GM12891 (cell line): Measurements from ENCODE around the gene CR1.
"Not testable (repeated sequence)": the region's sequence is repeated elsewhere in the genome, so short reads cannot be mapped to it uniquely, and the experiment has no call there.

Experiments used
- DNase-seq: peaks from one replicate; pipeline ENCODE4 v3.0.0; 2011; ENCODE audit warnings: low spot score; ENCODE audit not compliant: insufficient read length
- FAIRE-seq: peaks from 2 replicates; lab custom pipeline; 2011; peaks lifted over from hg19 to GRCh38; lab: Jason Lieb, UNC
- PAX5 ChIP-seq: IDR thresholded peaks from 2 replicates; pipeline ENCODE4 v1.6.1; 2011; ENCODE audit warnings: low read length, moderate library complexity, mild to moderate bottlenecking; ENCODE audit not compliant: insufficient read depth, severe bottlenecking
- POLR2A ChIP-seq: IDR thresholded peaks from 2 replicates; pipeline ENCODE4 v1.6.1; 2011; ENCODE audit warnings: low read depth, low read length, control low read depth
- POLR2AphosphoS5 ChIP-seq: IDR thresholded peaks from 2 replicates; pipeline ENCODE4 v1.6.1; 2011; ENCODE audit warnings: low read depth, low read length, control low read depth
- POU2F2 ChIP-seq: IDR thresholded peaks from 2 replicates; pipeline ENCODE4 v1.6.1; 2011; ENCODE audit warnings: low read depth, mild to moderate bottlenecking, control low read depth, low read length, moderate library complexity
- SPI1 ChIP-seq: IDR thresholded peaks from 2 replicates; pipeline ENCODE4 v1.6.1; 2011; ENCODE audit warnings: low read depth, low read length, control low read depth
- TAF1 ChIP-seq: IDR thresholded peaks from 2 replicates; pipeline ENCODE4 v1.6.1; 2011; ENCODE audit warnings: low read depth, low read length, control low read depth

The CR1 gene

GRCh38 chr1:207463021-207463420 lies 32.9 kb upstream of the CR1 start:
- FAIRE-seq (no peak), DNase-seq (no peak)
- TF ChIP-seq POLR2AphosphoS5 (no peak), PAX5 (no peak), POU2F2 (no peak)

- DNase-seq (no peak), FAIRE-seq (no peak)
- TF ChIP-seq SPI1 (no peak), POU2F2 (no peak), TAF1 (no peak), PAX5 (no peak), POLR2A (no peak)
Measured at GRCh38 chr1:207463571-207463970, 32.4 kb upstream of the CR1 start.

- TF ChIP-seq POLR2A = no peak
- TF ChIP-seq TAF1 = no peak
- TF ChIP-seq POLR2AphosphoS5 = no peak
- TF ChIP-seq POU2F2 = no peak
- TF ChIP-seq SPI1 = no peak
- TF ChIP-seq PAX5 = no peak
- DNase-seq (no peak), FAIRE-seq (no peak)
Measured at GRCh38 chr1:207470927-207471326, 25.0 kb upstream of the CR1 start.

DNA sequence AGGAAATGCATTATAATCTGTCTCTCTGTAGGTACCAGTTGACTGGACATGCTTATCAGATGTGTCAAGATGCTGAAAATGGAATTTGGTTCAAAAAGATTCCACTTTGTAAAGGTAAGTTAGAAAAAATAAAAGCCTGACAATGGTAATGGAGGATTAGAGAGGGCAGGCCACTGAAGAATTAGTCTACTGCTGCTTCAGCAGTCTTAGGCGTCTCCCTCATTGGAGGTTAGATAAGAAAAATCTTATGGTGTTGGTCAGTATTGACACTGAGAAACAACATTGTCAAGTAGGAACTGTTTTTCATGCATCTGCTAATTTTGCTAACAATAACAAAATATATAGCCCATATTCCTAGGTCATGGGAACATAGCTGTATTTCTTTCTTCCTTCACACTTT lies 21.7 kb upstream of the CR1 start:
- DNase-seq = no peak
- no peak for TF ChIP-seq SPI1
- no peak for TF ChIP-seq POLR2A
- FAIRE-seq = no peak

DNA sequence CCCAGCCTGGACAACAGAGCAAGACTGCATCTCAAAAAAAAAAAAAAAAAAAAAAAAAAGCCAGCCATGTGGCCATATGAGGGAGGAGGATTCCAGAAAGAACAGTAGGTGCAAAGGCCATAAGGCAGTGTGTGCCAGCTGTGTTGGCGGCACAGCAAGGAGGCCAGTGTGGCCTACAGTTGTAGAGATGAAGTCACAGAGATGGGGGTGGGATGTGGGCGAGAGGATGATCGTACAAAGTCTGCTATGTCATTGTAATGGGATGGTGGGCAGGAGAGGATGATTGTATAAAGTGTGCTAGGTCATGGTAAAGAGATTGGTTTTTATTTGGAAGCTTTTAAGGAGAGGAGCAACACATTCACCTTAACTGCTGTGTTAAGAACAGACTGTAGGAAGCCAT lies 9.8 kb upstream of the CR1 start:
- TF ChIP-seq PAX5 (no peak), TAF1 (no peak), POLR2A (no peak), SPI1 (no peak), POU2F2 (no peak), POLR2AphosphoS5 (no peak)
- no peak for FAIRE-seq
- DNase-seq = no peak

DNA sequence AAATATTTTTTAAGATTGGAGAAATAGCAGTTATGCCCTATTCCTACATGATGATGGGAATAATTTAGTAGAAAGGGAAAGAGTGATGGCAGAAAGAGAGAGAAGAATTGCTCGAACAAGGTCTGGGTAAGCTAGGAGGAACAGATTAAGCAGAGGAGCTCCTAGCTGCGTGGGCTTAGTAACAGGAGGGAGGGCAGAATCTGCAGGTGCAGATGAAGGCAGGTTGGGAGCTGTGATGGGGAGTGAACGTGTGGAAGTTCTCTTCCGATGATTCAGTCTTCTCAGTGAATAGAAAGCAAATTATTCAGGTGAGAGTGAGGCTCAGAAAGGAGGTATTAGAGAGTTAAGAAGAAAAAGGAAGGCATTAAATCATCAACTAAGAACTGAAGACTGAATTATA lies 8.3 kb upstream of the CR1 start:
- TF ChIP-seq POU2F2 (no peak), POLR2A (no peak), POLR2AphosphoS5 (no peak), TAF1 (no peak)
- FAIRE-seq (no peak), DNase-seq (no peak)

GRCh38 chr1:207493212-207493611 lies 2.7 kb upstream of the CR1 start:
- FAIRE-seq (peak; percentile 9), DNase-seq (no peak)
- no peak for TF ChIP-seq POLR2A
- TF ChIP-seq SPI1 = peak; percentile 78

DNA sequence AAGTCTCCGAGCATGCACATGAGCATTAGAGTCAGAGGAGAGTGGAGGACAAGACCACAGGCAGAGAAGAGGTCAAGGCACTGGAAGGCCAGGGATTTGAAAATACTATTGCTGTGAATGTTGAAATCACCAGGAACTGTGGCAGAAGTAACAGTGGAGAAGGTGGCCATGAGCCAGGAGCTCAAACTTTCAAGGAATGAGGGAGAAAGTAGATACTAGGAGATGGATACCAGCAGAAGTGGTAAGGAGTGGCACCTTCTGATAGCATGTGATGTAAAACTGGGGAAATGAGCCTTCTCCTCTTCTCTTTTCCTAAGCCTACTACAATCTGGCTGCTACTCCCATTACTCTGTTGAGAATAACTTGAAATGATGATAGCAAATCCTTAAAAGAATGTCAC lies 1.8 kb upstream of the CR1 start:
- no peak for FAIRE-seq
- no peak for TF ChIP-seq SPI1
- no peak for TF ChIP-seq POLR2AphosphoS5
- TF ChIP-seq POLR2A = no peak
- no peak for TF ChIP-seq TAF1
- TF ChIP-seq POU2F2 = no peak
- no peak for TF ChIP-seq PAX5

DNA sequence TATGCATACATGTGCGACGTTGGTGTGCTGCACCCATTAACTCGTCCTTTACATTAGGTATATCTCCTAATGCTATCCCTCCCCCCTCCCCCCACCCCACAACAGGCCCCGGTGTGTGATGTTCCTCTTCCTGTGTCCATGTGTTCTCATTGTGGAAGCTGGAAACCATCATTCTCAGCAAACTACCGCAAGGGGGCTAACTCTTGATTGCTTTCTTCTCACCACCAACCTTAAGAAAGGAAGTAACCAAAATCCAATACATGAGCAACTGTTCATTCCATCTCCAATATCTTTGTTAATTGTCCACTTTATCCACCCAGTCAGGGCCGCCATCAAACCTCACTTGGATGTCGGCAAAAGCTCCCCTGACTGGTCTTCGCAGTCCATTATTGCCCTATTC lies 676 bp upstream of the CR1 start:
- not testable (repeated sequence) for FAIRE-seq, DNase-seq

More for the DNA sequence above, 1.8 kb upstream of the CR1 start:
- DNase-seq = no peak

DNA sequence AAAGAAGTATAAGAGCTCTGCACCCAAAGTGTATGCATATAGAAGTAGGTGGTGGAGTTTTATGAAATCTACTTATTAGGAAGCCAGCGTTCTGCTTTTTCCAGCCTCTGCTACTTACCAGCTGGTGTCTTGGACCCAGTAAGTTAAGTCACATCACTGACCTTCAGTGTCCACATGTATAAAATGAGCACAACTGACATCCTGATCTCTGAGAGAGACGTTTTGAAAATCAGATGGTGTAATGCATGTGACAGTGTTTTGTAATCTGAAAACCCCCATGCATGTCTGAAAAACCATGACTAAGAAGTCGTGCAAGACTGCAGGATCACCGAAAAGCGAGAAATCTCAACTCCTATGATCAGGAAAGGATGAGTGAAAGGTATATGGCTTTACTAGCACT lies 2.0 kb downstream of the CR1 start:
- FAIRE-seq = peak; percentile 51
- no peak for DNase-seq
- TF ChIP-seq TAF1 (peak; percentile 37; the same call in 1 of the 2 replicates), POU2F2 (no peak)

DNA sequence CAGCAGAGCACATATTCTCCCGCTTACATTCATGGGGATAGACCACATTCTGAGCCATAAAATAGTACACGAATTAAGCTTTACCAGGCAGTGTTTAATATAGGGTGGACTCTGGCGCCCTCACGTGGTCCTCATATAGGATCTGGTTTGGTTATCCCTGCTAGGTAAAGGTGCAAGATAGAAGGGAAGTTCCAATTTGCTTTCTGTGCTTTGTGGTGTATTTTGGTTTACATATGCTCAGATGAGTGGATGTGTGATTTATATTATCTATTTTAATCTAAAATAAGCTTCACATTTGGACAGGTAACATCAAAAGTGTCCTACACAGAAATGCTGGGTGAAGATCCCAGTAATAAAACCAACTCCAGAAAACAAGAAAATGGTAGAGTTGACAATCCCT lies 3.6 kb downstream of the CR1 start:
- peak; percentile 95 for FAIRE-seq
- TF ChIP-seq POLR2A (no peak), PAX5 (no peak), SPI1 (0 out of 2 replicates have a peak, but pooled peaks have one; percentile 17), POLR2AphosphoS5 (no peak)

GRCh38 chr1:207500306-207500705 lies 4.3 kb downstream of the CR1 start:
- TF ChIP-seq TAF1 = no peak
- TF ChIP-seq POLR2AphosphoS5 = no peak
- TF ChIP-seq POLR2A = no peak
- TF ChIP-seq SPI1 = no peak
- no peak for TF ChIP-seq POU2F2
- TF ChIP-seq PAX5 = no peak
- no peak for DNase-seq
- FAIRE-seq = peak; percentile 13

More for the DNA sequence above, 3.6 kb downstream of the CR1 start:
- DNase-seq = no peak
